ENCODE results near the gene LRP1.

The LRP1 gene

DNA sequence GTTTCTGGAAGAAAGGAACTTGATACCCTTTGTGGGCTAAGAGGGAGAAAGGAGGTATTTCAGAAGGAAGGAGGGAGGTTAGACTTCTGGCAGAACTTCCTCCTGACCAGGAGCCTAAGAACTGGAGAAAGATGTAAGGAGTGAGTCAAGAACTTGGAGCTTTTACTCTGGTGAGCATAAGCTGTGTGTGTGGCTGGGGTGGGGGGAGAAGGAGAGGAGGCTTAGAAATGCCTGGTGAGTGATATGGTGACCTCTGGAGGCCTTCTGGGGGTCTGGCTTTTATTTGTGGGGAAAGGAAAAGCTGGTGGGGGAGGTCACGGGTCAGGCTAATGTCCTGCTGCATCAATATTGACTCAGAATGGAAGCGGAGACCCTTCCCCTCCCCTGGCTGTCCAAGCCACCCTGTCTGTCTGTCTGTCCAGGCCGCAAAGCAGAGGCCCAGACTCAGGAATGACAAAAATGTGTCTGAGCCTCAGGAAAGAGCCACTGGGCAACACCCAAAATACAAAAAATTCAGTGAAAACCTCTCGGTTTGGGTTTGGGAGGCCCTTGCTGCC, 4.8 kb downstream of the LRP1 start:
- FAIRE-seq (no peak), DNase-seq (ENCODE audit: low spot score) (peak; percentile 51)

DNA sequence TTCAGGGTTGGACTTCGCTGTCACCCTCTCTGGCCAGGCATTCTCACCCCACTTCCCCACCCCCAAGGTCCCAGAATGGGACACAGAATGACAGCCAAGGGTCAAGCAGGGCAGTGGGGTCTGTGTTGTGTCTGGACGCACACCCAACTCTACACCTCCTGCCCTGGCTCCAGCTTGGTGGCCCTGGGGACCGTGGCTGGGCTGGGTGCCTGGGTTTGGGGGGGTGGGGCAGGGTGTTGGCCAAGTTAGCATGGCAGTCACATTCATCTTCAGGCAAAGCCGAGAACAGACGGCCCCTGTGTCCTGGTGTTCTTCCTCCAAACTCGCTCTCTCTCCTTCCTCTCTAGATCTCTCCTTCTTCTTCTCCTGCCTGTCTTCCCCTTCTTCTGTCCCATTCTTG, 5.6 kb downstream of the LRP1 start:
- no peak for FAIRE-seq

DNA sequence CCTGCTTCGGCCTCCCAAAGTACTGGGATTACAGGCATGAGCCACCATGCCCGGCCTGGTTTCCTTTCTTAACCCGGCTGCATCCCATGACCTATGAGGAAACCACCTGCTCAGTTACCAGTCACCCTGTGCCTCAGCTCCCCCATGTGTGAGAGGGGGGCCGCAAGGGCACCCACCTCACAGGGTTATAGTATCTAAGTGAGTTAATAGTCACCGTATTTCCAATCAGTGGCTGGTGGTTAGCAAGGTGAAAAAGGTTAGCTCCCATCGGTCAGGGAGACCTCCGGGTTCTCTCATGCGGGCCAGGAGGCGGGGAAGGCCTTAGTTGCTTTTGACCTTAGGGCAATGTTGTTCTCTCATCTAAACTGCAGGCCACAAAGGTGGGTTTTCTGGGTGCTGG, 6.7 kb downstream of the LRP1 start:
- DNase-seq (ENCODE audit: low spot score), result no peak
- no peak for FAIRE-seq

More for the DNA sequence above, 5.6 kb downstream of the LRP1 start:
- DNase-seq (ENCODE audit: low spot score), result no peak

DNA sequence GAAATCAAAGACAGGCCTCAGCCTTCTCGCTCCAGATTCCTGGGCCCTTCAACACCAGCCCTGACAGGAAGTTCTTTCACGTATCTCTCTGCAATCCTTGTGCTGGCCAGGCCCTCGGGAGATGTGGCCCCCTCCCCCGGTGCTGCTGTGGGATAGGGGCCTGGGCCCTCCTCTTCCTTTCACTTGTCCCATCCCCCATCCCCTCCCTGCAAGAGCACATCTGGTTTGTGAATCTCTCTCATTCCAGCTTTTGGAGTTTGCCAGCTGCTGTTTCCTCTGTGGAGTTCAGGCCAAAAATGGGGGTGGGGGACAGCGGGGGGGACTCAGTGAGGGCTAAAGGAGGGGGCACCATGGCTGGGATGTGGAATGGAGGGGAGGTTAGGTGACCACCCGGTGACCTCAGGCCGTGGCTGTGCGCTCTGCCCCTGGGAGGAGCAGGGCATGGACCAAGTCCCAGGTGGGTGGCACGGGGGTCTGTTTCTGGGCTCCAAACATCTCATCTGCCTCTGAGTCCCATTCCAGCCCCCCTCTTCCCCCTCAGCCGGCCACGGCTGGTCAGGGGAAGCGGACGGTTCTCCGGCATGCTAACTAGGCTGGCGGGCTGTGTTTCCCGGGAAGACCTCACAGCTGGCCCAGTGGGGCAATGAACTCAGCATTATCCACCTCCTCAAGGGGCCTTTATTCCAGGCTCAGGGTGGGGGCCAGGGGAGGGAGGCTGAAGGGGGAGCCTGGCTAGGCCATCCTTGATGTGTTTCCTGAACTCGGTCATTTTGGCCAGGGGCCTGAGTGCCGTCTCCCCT, 7.4 kb downstream of the LRP1 start:
- no peak for DNase-seq (ENCODE audit: low spot score)
- no peak for FAIRE-seq

DNA sequence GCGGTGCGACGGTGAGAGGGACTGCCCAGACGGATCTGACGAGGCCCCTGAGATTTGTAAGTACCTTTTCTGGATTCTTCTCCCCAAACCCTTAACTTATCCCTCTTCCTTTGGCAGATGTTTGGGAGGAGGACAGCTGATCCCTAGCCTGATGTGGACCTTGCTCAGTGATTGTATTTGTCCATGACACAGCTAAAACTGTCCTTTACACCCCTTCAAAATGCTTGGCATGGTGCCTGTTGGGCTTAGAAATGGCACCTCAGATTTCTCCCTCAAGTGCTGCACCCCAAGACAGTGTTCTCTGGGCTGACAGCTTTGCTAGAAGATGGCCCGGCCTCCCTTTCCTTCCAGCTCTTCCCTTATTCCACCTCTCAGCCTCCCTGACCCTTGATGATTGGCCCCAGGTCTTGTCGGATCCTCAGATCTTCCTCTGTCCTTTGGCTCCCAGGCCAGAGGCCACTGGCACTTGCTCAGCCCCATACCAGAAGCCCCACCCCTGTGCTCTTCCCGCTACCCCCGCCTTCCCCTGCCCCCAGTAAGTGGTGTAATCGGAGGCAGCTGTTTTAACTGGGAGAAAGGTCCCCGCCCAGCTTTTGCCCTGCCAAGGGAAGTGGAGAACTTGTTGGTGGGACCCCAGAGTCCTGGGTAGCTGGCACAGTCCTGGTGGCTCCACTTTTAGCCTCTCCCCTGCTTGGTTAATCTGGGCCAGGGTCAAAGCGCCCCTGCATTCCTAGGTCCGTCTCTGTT, 10.4 kb downstream of the LRP1 start:
- no peak for FAIRE-seq
- no peak for DNase-seq (ENCODE audit: low spot score)

DNA sequence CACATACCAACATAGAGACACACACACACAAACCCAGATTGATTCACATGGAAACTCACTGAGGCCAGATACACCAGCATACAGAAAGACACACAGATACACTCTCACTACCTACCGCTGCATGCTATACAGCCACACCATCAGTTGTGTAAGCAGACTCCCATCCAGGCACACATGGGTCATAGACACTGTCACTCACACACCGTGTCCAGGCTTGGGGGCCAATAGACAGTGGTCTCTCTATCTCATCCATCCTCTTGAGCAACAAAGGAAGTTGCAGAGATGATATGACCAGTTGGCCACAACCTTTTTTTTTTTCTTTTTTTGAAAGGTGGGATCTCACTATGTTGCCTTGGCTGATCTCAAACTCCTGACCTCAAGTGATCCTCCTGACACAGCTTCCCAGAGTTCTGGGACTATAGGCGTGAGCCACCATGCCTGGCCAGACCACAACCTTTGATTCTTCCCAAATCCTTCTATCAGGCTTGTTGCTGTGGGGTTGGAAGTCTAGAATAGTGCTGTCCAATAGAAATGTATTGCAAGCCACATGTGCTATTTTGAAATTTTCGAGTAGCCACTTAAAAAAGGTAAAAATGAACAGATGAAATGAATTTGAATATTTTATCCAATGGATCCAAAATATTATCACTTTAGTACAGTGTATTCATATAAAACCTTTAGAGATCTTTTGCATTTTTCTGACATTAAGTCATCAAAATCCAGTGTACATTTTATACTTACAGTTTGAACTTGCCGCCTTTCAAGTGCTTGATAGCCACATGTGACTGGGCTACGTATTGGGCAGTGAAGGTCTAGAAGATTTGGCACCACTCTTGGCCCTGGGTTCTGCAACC, 11.7 kb downstream of the LRP1 start:
- DNase-seq (ENCODE audit: low spot score) (no peak), FAIRE-seq (no peak)

DNA sequence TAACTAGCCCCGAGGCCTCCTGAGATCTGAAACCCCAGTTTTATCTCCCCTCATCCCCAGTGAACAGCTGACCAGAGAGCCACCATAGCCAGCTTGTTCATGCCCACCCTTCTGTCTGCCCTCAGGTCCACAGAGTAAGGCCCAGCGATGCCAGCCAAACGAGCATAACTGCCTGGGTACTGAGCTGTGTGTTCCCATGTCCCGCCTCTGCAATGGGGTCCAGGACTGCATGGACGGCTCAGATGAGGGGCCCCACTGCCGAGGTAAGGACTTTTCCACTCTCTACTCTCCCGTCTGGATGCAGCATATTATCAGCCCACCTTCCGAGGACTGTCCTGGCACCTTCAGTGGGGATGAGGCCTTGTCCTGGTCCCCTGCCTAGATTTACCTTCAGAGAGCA, 13.0 kb downstream of the LRP1 start:
- no peak for FAIRE-seq
- no peak for DNase-seq (ENCODE audit: low spot score)

DNA sequence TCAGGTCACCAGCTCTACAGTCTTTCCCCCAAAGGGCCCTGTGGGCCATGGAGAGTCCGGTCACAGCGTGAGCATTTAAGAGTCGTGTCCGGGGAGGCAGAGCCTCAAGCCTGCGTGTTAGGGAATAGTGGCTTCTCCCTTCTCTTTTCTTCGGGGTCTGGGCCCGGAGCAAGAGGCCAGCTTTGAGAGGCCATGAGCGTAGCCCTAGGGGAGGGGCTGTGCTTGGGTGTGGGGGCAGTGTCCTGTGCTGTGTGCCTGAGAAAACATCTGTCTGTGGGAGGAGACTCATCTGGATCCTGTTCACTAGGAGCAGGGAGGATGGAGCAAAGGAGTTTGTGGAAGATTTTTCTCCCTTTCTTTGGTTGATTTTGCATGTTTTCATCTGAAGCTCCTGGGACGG, 13.8 kb downstream of the LRP1 start:
- FAIRE-seq (no peak), DNase-seq (ENCODE audit: low spot score) (no peak)

DNA sequence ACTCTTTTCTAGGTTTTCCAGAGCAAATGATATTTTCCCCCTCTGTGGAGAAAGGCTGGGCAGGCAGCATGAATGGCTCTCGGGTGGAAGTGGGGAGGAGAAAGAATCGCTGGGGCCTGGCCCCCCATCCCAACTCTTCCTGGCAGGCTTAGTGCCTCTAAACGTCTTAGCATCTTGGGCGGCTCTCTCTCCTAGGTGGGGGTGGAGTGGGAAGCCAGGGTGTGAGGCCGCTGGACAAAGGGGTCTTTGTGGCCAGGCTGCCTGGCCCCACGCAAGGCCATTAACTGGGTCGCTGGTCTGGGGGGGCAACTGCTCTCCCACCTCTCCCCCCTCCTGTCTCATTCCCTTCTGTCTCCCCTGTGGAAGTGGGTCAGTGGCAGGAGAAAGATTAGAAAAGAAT, 14.4 kb downstream of the LRP1 start:
- DNase-seq (ENCODE audit: low spot score) (no peak), FAIRE-seq (no peak)

DNA sequence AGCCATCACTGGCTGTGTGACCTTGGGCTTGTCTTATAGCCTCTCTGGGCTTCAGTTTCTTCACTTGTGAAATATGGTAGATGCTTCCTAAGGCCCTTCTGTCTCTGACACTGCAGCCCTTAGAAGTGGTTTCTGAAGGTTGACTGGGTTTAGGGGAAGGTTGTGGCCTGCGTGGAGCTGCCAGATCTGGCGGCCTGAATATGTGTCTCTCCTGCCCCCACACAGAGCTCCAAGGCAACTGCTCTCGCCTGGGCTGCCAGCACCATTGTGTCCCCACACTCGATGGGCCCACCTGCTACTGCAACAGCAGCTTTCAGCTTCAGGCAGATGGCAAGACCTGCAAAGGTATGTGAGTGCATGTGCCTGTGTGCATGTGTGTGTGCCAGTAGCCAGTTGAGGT, 15.2 kb downstream of the LRP1 start:
- no peak for DNase-seq (ENCODE audit: low spot score)
- FAIRE-seq, result no peak

DNA sequence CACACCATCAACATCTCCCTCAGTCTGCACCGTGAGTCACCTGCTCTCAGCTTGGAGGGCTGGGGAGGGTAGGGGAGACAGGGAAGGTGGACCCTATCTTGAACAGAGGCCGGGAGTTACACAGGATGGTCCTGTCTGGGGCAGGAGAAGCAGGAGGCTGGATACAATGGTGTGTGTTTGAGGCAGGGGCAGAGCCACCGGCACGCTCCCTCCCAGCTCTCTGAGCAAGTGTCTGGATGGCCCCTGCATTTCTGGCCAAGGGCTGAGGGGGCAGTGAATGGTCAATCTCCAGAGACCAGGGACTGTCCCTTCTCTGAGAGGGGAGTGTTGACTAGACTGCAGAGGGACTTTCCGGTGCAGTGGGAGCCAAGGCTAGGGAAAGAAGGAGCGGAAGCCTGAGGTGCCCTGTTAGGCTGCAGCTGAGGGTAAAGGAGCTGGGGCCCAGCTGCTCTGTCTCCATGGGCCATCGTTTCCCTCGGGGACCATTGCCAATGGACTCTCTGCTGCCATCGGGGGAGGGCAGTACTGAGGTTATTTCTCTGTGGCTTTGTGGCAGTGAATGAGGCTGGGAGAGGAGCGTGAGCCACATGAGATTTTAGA, 17.3 kb downstream of the LRP1 start:
- FAIRE-seq (no peak), DNase-seq (ENCODE audit: low spot score) (no peak)

DNA sequence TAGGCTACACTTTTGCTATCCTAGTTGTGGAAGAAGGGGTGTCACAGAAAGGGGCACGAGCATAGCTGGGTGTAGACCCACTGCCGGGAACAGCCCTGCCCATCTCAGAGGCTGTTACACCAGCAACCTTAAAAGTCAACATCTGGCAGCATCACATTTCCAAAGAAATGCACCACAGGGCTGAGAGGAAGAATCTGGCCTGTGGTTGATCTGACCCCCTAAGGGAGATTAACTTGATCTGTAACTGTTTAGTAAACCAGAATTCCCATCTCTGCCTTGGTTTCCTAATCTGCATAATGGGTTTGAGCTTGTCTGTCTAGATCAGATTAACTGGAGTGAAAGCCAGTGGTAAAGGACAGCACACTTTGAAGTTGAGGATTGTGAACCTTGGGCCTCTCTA, 17.8 kb downstream of the LRP1 start:
- FAIRE-seq, result no peak
- no peak for DNase-seq (ENCODE audit: low spot score)

DNA sequence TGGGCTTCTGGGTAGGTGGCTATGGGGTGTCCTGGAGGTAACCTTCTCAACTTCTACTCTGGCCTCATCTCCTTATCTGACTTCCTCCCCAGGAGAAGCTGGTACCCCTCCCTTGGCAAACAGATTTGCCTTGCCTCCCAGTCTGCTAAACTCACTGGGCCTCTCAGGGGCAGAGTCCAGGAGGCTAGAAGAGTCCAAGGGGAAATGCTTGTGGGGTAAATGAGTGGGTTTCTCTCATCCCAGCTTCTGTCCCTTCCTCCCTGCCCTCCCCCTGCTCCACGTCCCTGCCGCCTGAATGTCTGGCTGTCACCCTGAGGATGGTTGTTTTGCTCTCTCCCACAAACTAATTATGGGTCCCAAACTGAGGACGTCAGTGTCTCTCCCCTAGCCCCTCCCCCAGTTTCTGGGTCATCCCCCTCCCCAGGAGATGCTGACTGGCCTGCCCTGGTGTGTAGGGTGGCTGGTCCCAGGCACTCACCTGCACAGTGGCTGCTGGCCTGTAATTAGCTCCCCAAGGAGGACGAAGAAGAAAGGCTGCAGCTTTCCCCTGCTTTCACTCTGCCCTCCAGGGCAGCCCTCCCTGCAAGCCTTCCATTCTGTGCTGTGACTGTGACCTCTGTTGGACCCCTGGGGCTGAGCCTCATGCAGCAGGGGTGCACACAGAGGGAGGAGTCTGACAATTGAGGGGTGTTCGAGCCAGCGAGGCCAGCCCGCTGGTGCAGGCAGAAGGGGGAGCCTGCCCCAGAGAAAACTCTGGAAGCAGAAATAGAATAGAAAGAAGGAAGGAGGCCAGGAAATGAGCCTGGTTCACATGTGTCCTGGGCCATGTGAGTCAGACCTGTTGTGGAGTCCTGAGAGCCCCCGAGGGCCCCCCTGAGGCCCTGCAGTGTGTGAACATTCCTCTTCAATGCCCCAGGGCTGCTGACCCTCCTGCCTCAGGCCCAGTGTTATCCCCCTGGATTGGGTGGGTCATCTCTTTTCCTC, 19.0 kb downstream of the LRP1 start, which contains the start of gene LRP1-AS:
Gene LRP1-AS (minus strand): TSS at position 659 of the 984 bp plus-strand sequence.
- DNase-seq (ENCODE audit: low spot score), result no peak
- no peak for FAIRE-seq

DNA sequence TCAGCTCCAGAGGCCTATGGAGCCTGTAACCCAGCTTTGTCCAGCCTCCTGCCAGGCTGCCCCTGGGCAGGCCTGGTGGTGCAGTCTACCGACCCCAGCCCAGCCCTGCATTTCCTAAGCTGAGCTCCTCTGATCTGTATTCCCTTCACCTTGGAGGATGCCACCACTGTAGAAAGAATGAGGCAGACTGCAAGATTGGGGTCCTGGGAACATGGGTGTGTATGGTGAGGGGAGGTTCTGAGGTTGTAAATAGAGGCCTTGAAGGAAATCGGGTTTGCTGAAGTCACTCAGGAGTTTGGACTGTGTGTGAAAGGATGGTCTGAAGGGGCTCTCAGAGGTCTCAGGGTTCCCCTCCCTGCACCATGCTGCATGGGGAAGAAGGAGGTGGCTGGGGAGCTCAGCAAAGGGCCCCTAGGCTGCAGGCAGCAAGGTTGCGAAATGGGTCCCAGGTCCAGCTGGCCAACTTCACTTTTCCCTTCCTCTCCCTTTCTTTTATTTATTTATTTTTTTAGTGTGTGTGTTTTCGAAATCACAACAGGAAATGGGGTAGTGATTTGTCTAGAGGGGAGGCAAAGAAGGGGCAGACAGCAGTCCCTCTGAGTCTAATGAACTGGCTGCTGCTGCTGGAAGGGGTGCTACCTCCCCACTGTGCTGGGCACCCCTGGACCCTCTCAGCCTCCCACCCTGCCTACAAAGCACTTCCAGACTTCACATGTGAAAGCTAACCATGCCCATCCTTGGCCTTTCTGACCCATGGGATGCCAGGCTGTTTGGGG, 20.4 kb downstream of the LRP1 start:
- FAIRE-seq (no peak), DNase-seq (ENCODE audit: low spot score) (no peak)

DNA sequence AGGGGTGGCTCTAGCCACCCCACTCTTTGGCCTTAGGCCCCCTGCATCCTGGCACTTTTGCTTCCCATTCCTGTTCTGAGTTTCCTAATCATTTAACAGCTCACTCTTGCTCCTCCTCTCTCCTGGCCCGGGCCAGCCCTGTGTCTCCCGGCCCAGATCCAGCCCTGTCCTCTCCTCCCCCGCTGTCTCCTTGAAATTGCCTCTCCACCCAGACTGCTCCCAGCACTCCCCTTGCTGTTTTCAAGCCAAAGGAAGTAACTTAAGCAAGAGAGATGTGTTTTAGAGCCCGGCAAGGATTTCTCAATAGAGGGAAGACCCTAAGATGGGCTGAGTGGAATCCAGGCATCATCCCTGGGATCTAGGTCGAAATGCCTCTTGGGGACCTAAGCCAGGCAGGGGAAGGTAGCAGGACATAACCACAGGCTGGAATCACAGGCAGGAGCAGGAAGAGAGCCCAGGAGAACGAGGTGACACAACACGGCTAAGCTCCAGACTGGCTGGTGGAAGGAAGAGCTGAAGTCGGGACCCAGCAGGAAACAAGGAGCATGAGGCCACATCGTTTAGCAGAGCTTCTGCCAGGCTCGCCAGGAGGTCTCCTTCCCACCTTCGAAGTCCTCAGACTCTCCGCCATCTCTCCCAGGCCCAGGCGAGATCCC, 21.1 kb downstream of the LRP1 start:
- no peak for DNase-seq (ENCODE audit: low spot score)
- no peak for FAIRE-seq

DNA sequence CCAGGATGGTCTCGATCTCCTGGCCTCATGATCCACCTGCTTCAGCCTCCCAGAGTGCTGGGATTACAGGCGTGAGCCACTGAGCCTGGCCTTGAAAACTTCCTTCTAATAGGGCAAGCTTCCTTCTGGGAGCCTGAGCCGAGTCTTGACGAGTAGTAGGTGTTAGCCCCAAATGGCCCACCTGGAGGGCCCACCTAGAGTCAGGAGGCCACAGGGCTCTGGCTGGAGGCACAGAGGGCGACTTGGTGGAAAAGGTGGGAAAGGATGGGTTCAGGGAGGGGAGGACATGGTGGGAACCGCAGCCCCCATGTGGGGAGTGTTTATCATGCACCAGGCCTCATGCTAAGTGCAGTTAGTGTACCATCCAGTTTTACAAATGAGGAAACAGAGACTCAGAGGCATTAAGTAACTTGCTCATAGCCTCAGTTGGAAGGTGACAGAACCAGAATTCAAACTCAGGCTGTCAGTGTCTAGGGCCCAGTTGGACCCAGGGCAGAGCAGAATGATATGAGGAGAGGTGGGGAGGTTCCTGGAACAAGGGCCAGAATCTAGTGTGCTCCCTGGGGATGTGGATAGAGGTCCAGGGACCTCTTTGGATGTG, 22.2 kb downstream of the LRP1 start:
- no peak for FAIRE-seq
- no peak for DNase-seq (ENCODE audit: low spot score)

DNA sequence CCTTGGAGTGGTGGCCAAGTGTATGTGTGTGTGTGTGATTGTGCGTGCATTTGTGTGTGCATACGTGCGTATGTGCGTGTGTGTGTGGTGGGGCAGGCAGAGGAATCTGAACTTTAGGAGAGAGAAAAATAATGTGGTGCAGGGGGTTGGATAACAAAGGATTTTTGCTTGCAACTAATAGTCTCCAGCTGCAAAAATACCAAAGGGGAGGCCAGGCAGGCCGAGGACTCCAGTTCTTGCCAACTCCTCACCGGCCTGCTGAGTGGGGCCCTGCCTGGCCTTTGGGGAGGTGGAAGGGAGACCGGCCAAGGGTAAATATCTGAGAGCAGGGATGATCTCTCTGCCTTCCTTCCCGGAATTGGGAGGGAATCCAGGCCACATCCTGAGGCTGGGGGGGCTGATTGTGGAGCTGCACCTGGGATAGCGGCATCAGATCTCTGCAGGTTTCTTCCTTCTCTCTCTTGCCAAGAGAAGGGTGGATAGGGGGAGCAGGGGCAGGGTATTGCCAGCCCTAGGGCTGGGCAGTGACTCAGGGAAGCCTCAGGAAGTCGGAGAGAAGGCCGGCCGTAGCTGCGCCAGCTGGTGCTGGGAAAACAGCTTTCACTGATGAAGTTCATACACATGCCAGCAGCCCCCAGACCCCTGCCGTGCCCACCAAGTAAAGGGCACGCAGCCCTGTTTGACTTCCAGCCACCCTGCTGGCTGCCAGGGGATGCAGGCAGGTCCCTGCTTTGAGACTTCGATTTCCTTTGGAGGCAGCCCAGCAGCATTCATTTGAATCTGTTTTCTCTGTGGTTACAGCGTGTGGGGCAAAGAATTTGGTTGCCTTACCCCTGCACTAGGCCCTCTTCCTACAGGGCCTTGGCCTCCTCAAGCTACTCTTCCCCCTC, 23.7 kb downstream of the LRP1 start:
- FAIRE-seq (no peak), DNase-seq (ENCODE audit: low spot score) (no peak)

Data from urothelium cell line (cell line).